Measurements from ENCODE around the gene OMA1. TPM values are rescaled to one million over a fixed set of nuclear protein-coding genes. Genes with fewer than 3 reads are reported as not detected.

Gene OMA1
- total and polyA plus RNA-seq, 2 of the 4 experiments (the other 2 are of a cell fraction): 5.9 to 6.4 TPM

- H2AK5ac ChIP-seq (ENCODE audit: low read depth, low read length): no peak overlapping the region
- no peak overlapping the region for H2BK5ac ChIP-seq (ENCODE audit: low read depth, low read length, poor library complexity, severe bottlenecking)
- H3K36me3 ChIP-seq (ENCODE audit: control insufficient read depth, insufficient read depth, low read length): no peaks in the 10 kb centered on the region; the same call in 1 of the 2 replicates
- BruUV-seq (replicated peaks): no TSS peak
- H3K27me3 ChIP-seq (ENCODE audit: control insufficient read depth, insufficient read depth, low read length): peaks cover 14% of the 10 kb centered on the region
- ATAC-seq (ENCODE audit: low read depth) (no peak), DNase-seq (no peak)
- no peaks in the 10 kb centered on the region for H4K20me1 ChIP-seq (ENCODE audit: insufficient read depth, low read length)
- no peak overlapping the region for H4K5ac ChIP-seq (ENCODE audit: low read depth, low read length)
- H3K4me3 ChIP-seq (ENCODE audit: insufficient read depth, low read depth, low read length): no peak overlapping the region
- in situ Hi-C loops (cut with MboI; ENCODE audit: low sequenced_read_pairs): loop anchor here (10.0 kb wide), 1 partner anchor 106 kb away; no protein-coding TSS in a partner anchor
- no peak overlapping the region for H3K27ac ChIP-seq (ENCODE audit: insufficient read depth, low read length)
- no peak overlapping the region for H4K8ac ChIP-seq (ENCODE audit: low read depth in 2 of 2, low read length in 2 of 2)
- dilution Hi-C loops (cut with HindIII; ENCODE audit: low sequenced_read_pairs, unreplicated experiment): no loop called here
- H3K56ac ChIP-seq (ENCODE audit: extremely low read depth, insufficient read depth, low read length): no peak overlapping the region
- H3K14ac ChIP-seq (replicated peaks; ENCODE audit: low read depth, low read length): no peak overlapping the region
- TF ChIP-seq MAZ (IDR thresholded peaks at IDR 0.05; ENCODE audit: borderline replicate concordance, low read depth, low read length) (no peak), FOS (IDR thresholded peaks at IDR 0.05; ENCODE audit: low read depth, low read length) (no peak), NFE2L2 (IDR thresholded peaks at IDR 0.05; ENCODE audit: low read depth, low read length) (no peak), USF2 (IDR thresholded peaks at IDR 0.05; ENCODE audit: low read depth, low read length) (no peak), ELK1 (IDR thresholded peaks at IDR 0.05; ENCODE audit: borderline replicate concordance, low read depth, low read length) (no peak), SMC3 (IDR thresholded peaks at IDR 0.05; ENCODE audit: low read depth, low read length) (no peak), RAD21 (IDR thresholded peaks at IDR 0.05; ENCODE audit: low read length) (no peak), MAFK (IDR thresholded peaks at IDR 0.05; ENCODE audit: low read depth, low read length) (no peak), POLR2A (IDR thresholded peaks at IDR 0.05; ENCODE audit: low read depth, low read length) (no peak), RCOR1 (IDR thresholded peaks at IDR 0.05; ENCODE audit: insufficient replicate concordance, low read length) (no peak), CHD1 (IDR thresholded peaks at IDR 0.05; ENCODE audit: low read depth, low read length) (no peak), CEBPB (IDR thresholded peaks at IDR 0.05; ENCODE audit: low read depth, low read length) (no peak), RFX5 (IDR thresholded peaks at IDR 0.05; ENCODE audit: low read depth, low read length) (no peak)
- WGBS, 2 experiments (ENCODE audit: extremely low coverage in 2 of 2, insufficient read length in 1 of 2): no CpG with 5 or more reads among the region's 2 CpGs
- ChIA-PET POLR2A (ENCODE audit: unreplicated experiment) (no interaction called here), CTCF (interaction anchor here (3.2 kb wide), 1 partner anchor 104 kb away, joined by 18 read pairs; no protein-coding TSS in a partner anchor)
- no peaks in the 10 kb centered on the region for H3K9me3 ChIP-seq (ENCODE audit: control insufficient read depth, insufficient read depth, low read length)
- H2BK20ac ChIP-seq (ENCODE audit: low read depth, low read length): no peak overlapping the region
- H3K4ac ChIP-seq (ENCODE audit: low read depth, low read length): no peak overlapping the region
- H3K4me2 ChIP-seq (ENCODE audit: low read depth, low read length): no peak overlapping the region
- H3K9ac ChIP-seq (ENCODE audit: low read depth, low read length): no peak overlapping the region
- H3K4me1 ChIP-seq (ENCODE audit: control insufficient read depth, insufficient read depth, low read length): no peaks in the 10 kb centered on the region; the same call in 1 of the 2 replicates
- H3K9me1 ChIP-seq (ENCODE audit: insufficient read depth, low read length): peaks cover 2% of the 10 kb centered on the region; the same call in 1 of the 2 replicates
- H2AK9ac ChIP-seq (replicated peaks; ENCODE audit: low read depth, low read length, poor library complexity): no peak overlapping the region
- no peak overlapping the region for H2AFZ ChIP-seq (replicated peaks; ENCODE audit: low read length, poor library complexity)
- intact Hi-C loops (cut with micrococcal nuclease): loop anchor here (5.0 to 10.0 kb wide), 3 partner anchors 69 to 1206 kb away; partner anchors contain the start of gene DAB1
- H2BK15ac ChIP-seq (ENCODE audit: low read depth, low read length): no peak overlapping the region
- no peak overlapping the region for H3K18ac ChIP-seq (ENCODE audit: low read depth, low read length)
- peaks cover 7 to 11% of the 10 kb centered on the region in 2 experiments; a peak in 3 of 4 replicates for H3K79me1 ChIP-seq (ENCODE audit: low read depth in 1 of 2, low read length in 2 of 2)
- no peak overlapping the region for H2BK120ac ChIP-seq (ENCODE audit: low read depth, low read length)
- no peak overlapping the region for H4K91ac ChIP-seq (ENCODE audit: insufficient read depth, low read depth, low read length)
- no peak overlapping the region for H3K23ac ChIP-seq (ENCODE audit: low read depth, low read length)
These were observed 1.8 kb upstream of the OMA1 start for GRCh38 chr1:58548371-58548770.

Measured in IMR-90 (cell line).